ENCODE results near the gene SIPA1L3. TPM values are rescaled to one million over a fixed set of nuclear protein-coding genes. Genes with fewer than 3 reads are reported as not detected.

Gene SIPA1L3
- total and polyA plus RNA-seq, 2 of the 13 experiments (the other 11 are each of a cell fraction or from before 2014, with no cell fraction given), result 5.5 to 7.7 TPM

DNA sequence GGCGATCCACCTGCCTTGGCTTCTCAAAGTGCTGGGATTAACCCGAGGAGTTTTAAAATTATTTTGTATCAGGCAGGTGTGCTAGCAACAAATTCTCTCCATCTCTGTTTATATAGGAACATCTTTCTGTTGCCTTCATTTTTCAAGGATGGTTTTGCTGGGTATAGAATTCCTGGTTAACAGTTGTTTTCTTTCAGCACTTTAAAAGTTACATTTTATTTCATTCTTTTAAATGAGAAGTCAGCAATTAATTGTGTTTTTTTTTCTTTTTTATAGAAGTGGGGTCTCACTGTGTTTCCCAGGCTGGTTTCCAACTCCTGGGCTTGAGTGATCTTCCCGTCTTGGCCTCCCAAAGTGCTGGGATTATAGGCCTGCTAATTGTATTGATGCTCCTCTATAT is 273.1 kb downstream of the SIPA1L3 start:
- Histone ChIP-seq H3K9ac (ENCODE audit: insufficient read depth, low read depth, low read length) (no peak overlapping the region), H3K9me3 (ENCODE audit: low read length) (peaks cover 8% of the 10 kb centered on the region; the same call in 1 of the 2 replicates), H3K27ac (ENCODE audit: extremely low read length, insufficient read depth, low read length) (no peak overlapping the region), H2AFZ (ENCODE audit: low read length) (no peak overlapping the region), H3K4me1 (ENCODE audit: insufficient read depth, low read length) (no peaks in the 10 kb centered on the region), H3K79me2 (ENCODE audit: insufficient read depth, low read length) (no peaks in the 10 kb centered on the region), H3K4me3 (replicated peaks in 1 of 3; ENCODE audit: insufficient read depth in 1 of 3, low read depth in 2 of 3, low read length in 3 of 3) (no peak overlapping the region), H3K27me3 (ENCODE audit: control insufficient read depth in 1 of 2, insufficient read depth in 2 of 2, low read length in 2 of 2) (no peaks in the 10 kb centered on the region), H3K36me3 (replicated peaks in 1 of 2; ENCODE audit: control insufficient read depth in 1 of 2, insufficient read depth in 2 of 2, low read length in 2 of 2) (peaks cover 0 to 3% of the 10 kb centered on the region in 2 experiments; a peak in 2 of 5 replicates), H3K4me2 (ENCODE audit: low read depth, low read length) (no peak overlapping the region), H4K20me1 (ENCODE audit: insufficient read depth, low read length) (no peaks in the 10 kb centered on the region)
- in situ Hi-C loops (cut with HindIII; ENCODE audit: extremely low pct_ligation_motif_present, low pct_unique_long_range_greater_than_20kb), result no loop called here
- no peak for ATAC-seq
- 89% methylated on average over 3 of the region's 3 CpGs for WGBS (ENCODE audit: low lambda C conversion rate)
- TF ChIP-seq STAT5B (CRISPR knock-in tag; IDR thresholded peaks at IDR 0.05), result no peak
- peak; percentile 78; the same call in 1 of the 2 replicates for TF ChIP-seq ZFP1 (CRISPR knock-in tag; IDR thresholded peaks at IDR 0.05)
- ChIA-PET CTCF (ENCODE audit: low intra/inter-chr PET ratio, low total read pairs) (no interaction called here), POLR2A (no interaction called here)
- intact Hi-C loops (cut with micrococcal nuclease; ENCODE audit: unreplicated experiment), result no loop called here
- no peak for DNase-seq (ENCODE audit: low spot score)
- no TSS peak for BruUV-seq (replicated peaks)
- FAIRE-seq, result no peak

- 96% methylated on average over 19 of the region's 21 CpGs for WGBS (ENCODE audit: low lambda C conversion rate)
- peaks cover 0 to 6% of the 10 kb centered on the region in 2 experiments; a peak in 3 of 5 replicates for H3K36me3 ChIP-seq (replicated peaks in 1 of 2; ENCODE audit: control insufficient read depth in 1 of 2, insufficient read depth in 2 of 2, low read length in 2 of 2)
- CTCF ChIA-PET (ENCODE audit: low intra/inter-chr PET ratio, low total read pairs), result no interaction called here
- H3K4me2 ChIP-seq (ENCODE audit: low read depth, low read length), result no peak overlapping the region
- no peaks in the 10 kb centered on the region for H3K27me3 ChIP-seq (ENCODE audit: control insufficient read depth in 1 of 2, insufficient read depth in 2 of 2, low read length in 2 of 2)
- ATAC-seq (no peak), DNase-seq (ENCODE audit: low spot score) (no peak), FAIRE-seq (no peak)
- BruUV-seq (replicated peaks), result no TSS peak
- no peak overlapping the region for H3K27ac ChIP-seq (ENCODE audit: extremely low read length, insufficient read depth, low read length)
- no peak overlapping the region for H3K4me3 ChIP-seq (replicated peaks in 1 of 3; ENCODE audit: insufficient read depth in 1 of 3, low read depth in 2 of 3, low read length in 3 of 3)
- POLR2A ChIA-PET, result no interaction called here
- H3K9ac ChIP-seq (ENCODE audit: insufficient read depth, low read depth, low read length), result no peak overlapping the region
- in situ Hi-C loops (cut with HindIII; ENCODE audit: extremely low pct_ligation_motif_present, low pct_unique_long_range_greater_than_20kb) (no loop called here), intact Hi-C loops (cut with micrococcal nuclease; ENCODE audit: unreplicated experiment) (no loop called here)
- no peaks in the 10 kb centered on the region for H4K20me1 ChIP-seq (ENCODE audit: insufficient read depth, low read length)
- H3K9me3 ChIP-seq (ENCODE audit: low read length), result peaks cover 8% of the 10 kb centered on the region; the same call in 1 of the 2 replicates
- H3K4me1 ChIP-seq (ENCODE audit: insufficient read depth, low read length), result no peaks in the 10 kb centered on the region
- H3K79me2 ChIP-seq (ENCODE audit: insufficient read depth, low read length), result no peaks in the 10 kb centered on the region
- H2AFZ ChIP-seq (ENCODE audit: low read length), result no peak overlapping the region
- TF ChIP-seq, protein P1, sequence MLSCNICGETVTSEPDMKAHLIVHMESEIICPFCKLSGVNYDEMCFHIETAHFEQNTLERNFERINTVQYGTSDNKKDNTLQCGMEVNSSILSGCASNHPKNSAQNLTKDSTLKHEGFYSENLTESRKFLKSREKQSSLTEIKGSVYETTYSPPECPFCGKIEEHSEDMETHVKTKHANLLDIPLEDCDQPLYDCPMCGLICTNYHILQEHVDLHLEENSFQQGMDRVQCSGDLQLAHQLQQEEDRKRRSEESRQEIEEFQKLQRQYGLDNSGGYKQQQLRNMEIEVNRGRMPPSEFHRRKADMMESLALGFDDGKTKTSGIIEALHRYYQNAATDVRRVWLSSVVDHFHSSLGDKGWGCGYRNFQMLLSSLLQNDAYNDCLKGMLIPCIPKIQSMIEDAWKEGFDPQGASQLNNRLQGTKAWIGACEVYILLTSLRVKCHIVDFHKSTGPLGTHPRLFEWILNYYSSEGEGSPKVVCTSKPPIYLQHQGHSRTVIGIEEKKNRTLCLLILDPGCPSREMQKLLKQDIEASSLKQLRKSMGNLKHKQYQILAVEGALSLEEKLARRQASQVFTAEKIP (CRISPR knock-in tag; IDR thresholded peaks at IDR 0.05; ENCODE audit: borderline replicate concordance), result no peak
- no peak for TF ChIP-seq CCDC6 (CRISPR knock-in tag; IDR thresholded peaks at IDR 0.05)
Observed at GRCh38 chr19:38182536-38183210, 275.7 kb downstream of the SIPA1L3 start.
